GM19395 (cell line): ENCODE data around the gene BMP7.
"Not testable (repeated sequence)": the region's sequence is repeated elsewhere in the genome, so short reads cannot be mapped to it uniquely, and the experiment has no call there.

Experiments used
- ATAC-seq: cut with Tn5 transposase; IDR thresholded peaks from one replicate; pipeline ENCODE4 v1.9.1; 2021; ENCODE audit warnings: mild to moderate bottlenecking, moderate library complexity; ENCODE audit not compliant: unreplicated experiment

BMP7 gene

DNA sequence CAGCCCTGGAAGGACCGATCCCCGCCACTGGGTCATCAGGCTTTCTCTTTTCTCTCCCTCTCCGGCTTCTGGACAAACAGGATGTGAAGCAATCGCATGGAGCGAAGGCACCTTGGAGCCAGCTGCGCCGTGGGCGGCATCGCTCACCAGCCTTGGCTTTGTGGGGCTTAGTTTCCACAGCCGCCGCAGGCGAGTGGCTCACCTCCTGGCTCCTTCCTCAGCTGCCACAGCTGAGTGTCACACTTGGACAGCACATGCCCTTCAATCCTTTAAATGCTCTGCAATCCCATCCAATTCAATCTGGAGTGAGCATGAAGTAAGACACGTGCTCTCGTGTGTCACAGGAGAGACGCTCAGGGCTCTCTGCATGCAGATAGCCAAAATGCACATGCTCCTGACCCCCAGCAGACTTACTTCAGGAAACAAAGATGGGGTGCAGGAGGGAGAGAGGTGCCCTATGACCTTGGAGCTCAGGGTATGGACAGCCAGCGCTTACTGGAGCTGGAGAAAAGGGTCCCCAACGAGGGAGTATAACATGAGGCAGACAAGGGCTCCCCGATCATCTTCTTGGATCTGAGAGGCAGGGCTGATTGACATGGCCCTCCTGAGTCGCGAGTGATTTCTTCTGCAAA lies 70.9 kb downstream of the BMP7 start:
- no peak for ATAC-seq

DNA sequence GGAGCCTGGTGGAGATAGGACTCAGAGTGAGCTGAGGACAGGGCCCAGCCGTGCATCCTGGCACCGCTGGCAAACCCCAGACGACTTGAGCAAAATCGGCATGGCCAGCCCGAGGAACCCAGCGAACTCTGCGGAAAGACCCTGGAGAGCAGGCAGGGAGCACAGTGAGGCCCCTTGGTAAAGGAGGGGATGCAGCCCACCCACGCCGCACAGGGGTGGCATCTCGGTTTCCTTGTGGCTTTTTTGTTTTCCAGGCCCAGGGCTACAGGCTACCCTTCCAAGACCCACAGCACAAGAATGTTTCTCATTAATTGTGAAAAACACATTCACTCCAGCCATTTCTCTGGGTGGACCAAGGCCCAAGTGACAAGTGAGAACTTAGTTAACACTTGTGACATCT lies 71.4 kb downstream of the BMP7 start:
- no peak for ATAC-seq

DNA sequence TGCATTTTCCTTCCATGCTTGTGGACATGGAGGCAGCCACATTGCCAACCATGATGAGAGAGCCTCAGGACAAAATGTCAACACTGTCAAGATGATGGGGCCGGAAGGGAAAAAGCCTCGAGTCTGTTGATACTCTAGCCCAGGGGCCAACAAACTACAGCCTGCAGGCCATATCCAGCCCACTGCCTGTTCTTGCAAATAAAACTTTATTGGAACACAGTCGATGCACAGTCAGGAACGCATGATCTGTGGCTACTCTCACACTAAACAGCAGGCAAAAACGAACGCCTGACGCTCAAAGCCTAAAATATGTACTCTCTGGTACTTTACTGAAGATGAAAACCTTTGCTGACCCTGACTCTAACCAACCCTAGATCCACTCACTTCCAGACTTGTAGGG lies 72.3 kb downstream of the BMP7 start:
- no peak for ATAC-seq

DNA sequence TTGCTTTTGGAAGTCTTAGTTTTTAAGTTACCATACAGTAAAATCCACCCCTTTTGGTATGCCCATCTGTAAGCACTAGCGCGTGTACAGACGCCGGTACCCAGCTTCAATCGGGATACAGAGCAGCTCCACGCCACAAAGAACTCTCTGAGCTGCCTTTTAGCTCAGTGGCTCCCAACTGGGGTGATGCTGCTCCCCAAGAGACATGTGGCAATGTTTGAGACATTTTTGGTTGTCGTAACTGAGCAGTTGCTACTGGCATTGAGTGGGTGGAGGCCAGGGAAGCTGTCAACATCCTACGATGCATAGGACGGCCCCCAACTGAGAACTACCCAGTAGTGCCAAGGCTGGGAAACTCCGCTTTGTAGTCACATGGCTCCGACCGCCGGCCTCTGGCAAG lies 73.3 kb downstream of the BMP7 start:
- no peak for ATAC-seq

- ATAC-seq: no peak
Measured at GRCh38 chr20:57192311-57192710, 74.1 kb downstream of the BMP7 start.

- not testable (repeated sequence) for ATAC-seq
Measured at GRCh38 chr20:57191265-57191638, 75.2 kb downstream of the BMP7 start.

DNA sequence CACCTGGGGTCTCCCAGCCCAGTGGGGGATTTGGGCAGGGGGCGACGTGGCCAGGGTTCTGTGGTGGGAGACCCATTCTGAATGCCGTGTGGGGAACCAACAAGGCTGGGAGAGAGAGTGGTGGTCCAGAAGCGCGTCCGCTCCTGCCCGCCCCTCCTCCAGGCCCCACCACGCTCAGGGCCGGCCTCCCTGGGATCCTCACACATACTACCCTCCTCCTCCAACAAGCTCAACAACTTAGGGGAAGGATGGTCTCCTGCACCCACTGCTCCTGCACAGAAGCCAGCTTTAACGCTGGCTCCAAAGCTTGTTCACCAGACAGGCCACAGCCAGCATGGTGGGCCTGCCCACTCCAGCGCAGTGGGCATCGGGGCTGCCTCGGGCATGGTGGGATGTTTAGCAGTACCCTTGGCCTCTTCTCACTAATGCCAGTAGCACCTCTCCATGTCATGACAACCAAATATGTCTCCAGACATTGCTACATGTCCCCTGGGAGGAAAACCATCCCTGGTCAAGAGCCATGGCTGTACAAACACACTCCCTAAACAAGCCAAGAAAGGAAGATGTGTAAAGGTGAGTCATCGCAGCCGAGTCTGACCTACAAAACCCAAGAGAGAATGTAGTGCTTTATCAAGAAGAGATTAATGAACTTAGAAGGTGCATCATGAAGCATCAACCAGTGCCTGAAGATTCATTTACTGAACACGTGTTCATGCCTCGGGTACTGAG lies 75.7 kb downstream of the BMP7 start:
- no peak for ATAC-seq

- ATAC-seq: no peak
Measured at GRCh38 chr20:57189713-57190112, 76.7 kb downstream of the BMP7 start.

- ATAC-seq: no peak
Measured at GRCh38 chr20:57188576-57189079, 77.8 kb downstream of the BMP7 start.

DNA sequence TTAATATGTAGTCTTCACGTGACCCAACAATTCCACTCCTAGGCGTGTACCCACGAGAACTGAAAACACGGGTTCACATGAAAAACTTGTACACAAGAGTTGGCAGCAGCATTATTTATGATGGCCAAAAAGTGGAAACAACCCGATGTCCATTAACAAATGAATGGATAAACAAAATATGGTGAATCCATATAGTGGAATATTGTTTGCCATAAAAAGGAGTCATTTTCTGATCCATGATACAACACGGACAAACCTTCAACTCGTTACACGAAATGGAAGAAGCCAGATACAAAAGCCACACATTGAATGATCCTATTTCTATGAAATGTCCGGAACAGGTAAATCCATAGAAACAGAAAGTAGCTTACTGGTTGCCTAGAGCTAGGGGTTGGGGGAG lies 78.4 kb downstream of the BMP7 start:
- no peak for ATAC-seq

DNA sequence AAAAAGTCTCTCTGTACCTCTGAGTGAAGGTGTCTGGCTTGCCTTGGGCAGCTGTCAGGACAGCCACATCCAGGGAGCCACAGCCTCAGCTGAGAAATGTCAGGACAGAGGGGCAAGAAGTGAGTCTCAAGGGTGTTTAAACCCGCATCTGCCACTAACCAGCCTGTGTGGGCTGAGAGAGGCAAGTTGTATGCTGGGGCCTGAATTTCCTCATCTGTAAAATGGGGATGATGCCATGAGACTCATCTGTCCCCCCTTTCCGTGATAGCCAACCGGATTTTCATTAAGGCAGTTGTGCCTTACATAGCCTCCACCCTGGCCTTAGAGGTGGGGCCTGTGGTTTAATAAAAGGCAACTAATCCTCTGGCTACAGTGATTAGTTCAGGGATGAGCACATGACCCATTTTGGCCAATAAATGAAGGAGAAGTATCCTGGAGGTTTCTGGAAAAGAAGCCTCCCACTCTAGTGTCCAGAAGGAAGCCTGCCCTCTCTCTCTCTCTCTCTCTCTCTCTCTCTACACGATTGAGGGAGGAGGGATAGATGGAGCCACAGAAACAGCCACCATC lies 79.3 kb downstream of the BMP7 start:
- no peak for ATAC-seq

DNA sequence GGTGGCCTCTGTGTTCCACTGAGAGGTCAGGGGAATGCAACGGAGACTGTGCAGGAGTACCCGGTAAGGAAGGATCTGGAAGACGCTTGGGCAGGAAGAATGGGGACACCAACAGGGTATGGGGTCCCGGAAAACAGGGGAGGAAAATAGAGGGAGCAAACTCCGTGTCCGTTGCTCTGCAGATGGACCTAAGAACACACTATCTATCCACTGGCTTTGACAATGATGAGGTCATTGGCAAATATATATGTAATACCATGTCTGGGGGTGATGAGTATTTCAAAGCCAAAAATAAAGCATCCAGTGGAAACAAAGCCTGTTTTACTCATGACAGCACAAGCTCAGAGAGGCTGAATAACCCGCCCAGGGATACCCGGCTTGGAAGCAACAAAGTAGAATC lies 80.2 kb downstream of the BMP7 start:
- ATAC-seq: no peak

- no peak for ATAC-seq
Measured at GRCh38 chr20:57185188-57185743, 81.2 kb downstream of the BMP7 start.

DNA sequence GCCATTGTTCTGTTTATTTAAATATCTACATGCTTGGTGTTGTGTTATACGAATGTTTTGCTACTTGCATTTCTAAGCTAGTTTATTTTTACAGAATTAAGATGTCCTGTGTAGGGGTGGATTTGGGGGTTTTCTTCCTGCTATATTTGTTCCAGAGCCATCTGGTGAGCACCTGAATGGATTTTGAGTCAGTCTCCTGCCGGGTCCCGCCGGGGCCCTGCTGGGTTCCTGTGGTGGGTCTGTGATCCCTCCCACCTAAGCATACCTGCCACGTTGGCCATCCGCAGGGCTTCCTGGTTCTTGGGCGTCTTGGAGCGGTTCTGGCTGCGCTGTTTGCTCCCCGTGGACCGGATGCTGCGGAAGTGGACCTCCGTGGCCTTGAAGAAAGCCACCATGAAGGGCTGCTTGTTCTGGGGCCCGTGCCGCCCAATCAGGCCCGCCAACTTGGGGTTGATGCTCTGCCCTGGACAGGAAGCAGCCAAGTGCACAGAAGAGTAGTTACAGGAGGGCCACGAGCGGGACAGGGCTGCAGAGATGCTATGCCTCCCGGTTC lies 82.9 kb downstream of the BMP7 start:
- no peak for ATAC-seq

DNA sequence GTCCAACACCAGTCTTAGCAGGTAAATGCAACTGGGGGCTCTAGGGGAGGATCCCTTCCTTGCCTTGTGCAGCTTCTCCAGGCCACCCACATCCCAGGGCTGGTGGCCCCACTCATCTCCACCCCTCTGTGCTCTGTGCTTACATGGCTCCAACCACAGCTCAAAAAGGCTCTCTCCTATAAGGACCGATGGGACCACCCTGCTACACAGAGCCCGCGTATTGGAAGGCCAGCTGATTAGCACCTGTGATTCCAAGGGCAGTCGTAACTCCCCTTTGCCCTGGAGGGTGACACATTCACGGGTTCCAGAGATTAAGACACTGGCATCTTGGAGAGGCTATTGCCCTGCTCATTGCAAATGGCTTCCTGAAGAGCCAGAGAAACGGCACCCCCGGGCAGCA lies 84.8 kb downstream of the BMP7 start:
- ATAC-seq: no peak

DNA sequence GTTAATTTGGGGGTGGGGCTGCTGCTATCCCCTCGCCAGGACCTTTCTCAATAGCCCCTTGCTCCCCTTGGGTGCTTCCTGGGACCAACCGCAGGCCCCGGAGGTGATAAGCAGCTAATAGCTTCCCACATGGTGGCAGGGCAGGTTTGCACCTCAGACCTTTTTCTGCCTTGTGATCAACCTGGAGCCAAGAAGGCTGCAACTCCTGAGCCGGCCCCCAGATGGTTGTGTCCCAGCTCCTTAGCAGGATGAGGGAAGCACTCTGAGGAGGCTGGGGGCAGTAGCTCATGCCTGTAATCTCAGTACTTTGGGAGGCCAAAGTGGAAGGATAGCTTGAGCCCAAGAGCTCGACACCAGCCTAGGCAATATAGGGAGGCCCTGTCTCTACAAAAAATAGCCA lies 85.5 kb downstream of the BMP7 start:
- ATAC-seq: no peak

GRCh38 chr20:57180387-57180786 lies 86.1 kb downstream of the BMP7 start:
- ATAC-seq: no peak

DNA sequence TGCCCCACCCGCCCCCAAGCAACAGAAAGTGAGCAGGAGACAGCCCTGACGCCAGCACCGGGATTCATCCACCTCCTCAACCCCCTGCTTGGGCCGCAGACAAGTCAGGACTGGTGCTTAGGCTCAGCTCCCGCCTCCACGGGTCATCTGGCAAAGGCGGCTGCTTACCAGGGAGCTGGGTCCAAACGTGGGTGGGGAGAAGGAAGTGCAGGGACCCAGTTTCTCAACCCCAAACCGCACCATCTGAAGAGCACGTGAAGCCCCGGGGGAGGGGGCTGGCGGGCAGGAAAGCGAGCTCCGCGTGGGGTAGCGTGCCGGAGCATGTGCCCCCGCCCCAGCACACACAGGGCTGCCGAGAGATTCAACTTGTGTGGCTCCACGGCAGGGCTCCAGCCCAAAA lies 87.2 kb downstream of the BMP7 start:
- no peak for ATAC-seq

DNA sequence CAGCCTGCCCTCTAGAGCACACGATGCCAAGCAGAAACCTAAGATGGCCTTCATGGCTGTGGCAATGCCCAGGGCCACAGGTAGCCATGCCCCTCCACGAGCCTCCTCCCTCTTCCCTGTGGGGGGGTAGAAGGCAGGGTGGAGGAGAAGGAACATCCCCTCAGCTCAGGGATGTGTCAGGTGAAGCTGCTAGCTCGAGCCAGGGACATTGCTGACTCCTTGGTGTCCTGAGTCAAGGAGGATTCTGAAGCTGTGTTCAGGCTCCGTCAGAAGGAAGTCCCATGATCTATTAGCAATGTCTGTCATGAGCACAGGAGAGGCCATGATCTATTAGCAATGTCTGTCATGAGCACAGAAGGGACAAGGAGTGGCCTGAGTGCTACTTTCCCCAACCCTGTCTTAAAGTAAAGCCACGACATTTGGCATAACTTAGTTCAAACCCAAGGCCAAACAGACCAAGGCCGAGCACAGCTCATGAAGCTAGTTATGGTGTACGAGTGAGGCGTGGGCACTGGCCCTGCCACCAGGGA lies 87.8 kb downstream of the BMP7 start:
- ATAC-seq: no peak

- no peak for ATAC-seq
Measured at GRCh38 chr20:57177636-57178280, 88.7 kb downstream of the BMP7 start.

GRCh38 chr20:57176842-57177241 lies 89.6 kb downstream of the BMP7 start:
- no peak for ATAC-seq
